ENCODE results near the gene REXO1.

GRCh38 chr19:1849886-1850398 is 1.7 kb upstream of the REXO1 start:
- no peak for TF ChIP-seq CTCF (conservative IDR thresholded peaks at IDR 0.05 in 1 of 2, IDR thresholded peaks at IDR 0.05 in 1 of 2; ENCODE audit: low read depth in 1 of 2, low read length in 2 of 2)
- no peak for TF ChIP-seq EZH2 (IDR thresholded peaks at IDR 0.05; ENCODE audit: low read length, missing control alignments)
